Activated naive CD8-positive, alpha-beta T cell treated with anti-CD3 and anti-CD28 coated beads, Interleukin-2, amount 50 U/mL, for 24 hours (primary cell): ENCODE results near the gene TEX48.
A peak's percentile ranks its signal among the peaks of the same experiment; 100 is the strongest.

ENCODE experiments used
- ATAC-seq: fragments of 150-1000 bp; cut with Tn5 transposase; one replicate; pipeline ENCODE4 v1.10.0; 2021
- DNase-seq: peaks from one replicate; pipeline ENCODE4 v3.0.0; 2021
- H3K27ac Mint-ChIP-seq: one replicate; pipeline ENCODE4 v1.8.0; 2021; ENCODE audit warnings: mild to moderate bottlenecking, mixed read lengths
- H3K27me3 Mint-ChIP-seq: one replicate; pipeline ENCODE4 v1.8.0; 2021; ENCODE audit warnings: mixed read lengths
- H3K36me3 Mint-ChIP-seq: one replicate; pipeline ENCODE4 v1.8.0; 2021; ENCODE audit warnings: low read depth, mixed read lengths
- H3K4me1 Mint-ChIP-seq: one replicate; pipeline ENCODE4 v1.8.0; 2021; ENCODE audit warnings: mixed read lengths
- H3K4me3 Mint-ChIP-seq: one replicate; pipeline ENCODE4 v1.8.0; 2021; ENCODE audit warnings: mild to moderate bottlenecking, moderate library complexity, mixed read lengths
- H3K9me3 Mint-ChIP-seq: one replicate; pipeline ENCODE4 v1.8.0; 2021; ENCODE audit warnings: mixed read lengths

The TEX48 gene

DNA sequence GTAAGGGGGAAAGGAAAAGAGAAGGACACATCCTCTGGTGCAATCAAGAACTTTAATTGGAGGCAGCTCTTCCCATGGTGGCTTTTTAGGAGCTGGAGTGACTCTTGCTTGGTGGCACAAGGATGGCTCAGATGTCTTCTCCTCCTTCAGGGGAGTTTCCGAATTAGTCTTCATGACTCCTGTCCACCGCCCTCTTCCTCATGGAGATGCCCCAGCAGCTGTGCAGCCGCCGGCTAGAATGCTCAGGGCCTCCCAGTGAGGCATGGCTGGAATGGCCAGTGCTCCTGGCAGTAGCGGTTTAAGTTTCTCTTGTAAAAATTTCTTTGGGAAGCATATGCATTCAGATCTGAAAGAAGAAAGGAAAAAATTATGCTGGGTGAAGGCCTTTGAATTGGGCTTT is 15.6 kb downstream of the TEX48 start:
- DNase-seq (no peak), ATAC-seq (no peak)
- peaks cover 18% of the 10 kb centered on the region for H3K4me1 Mint-ChIP-seq
- H3K27ac Mint-ChIP-seq, result no peak overlapping the region
- no peaks in the 10 kb centered on the region for H3K36me3 Mint-ChIP-seq
- H3K4me3 Mint-ChIP-seq, result no peak overlapping the region
- no peaks in the 10 kb centered on the region for H3K9me3 Mint-ChIP-seq
- H3K27me3 Mint-ChIP-seq, result no peaks in the 10 kb centered on the region

- H3K27ac Mint-ChIP-seq, result no peak overlapping the region
- ATAC-seq, result no peak
Observed at GRCh38 chr9:114664181-114664580, 17.8 kb downstream of the TEX48 start.

DNA sequence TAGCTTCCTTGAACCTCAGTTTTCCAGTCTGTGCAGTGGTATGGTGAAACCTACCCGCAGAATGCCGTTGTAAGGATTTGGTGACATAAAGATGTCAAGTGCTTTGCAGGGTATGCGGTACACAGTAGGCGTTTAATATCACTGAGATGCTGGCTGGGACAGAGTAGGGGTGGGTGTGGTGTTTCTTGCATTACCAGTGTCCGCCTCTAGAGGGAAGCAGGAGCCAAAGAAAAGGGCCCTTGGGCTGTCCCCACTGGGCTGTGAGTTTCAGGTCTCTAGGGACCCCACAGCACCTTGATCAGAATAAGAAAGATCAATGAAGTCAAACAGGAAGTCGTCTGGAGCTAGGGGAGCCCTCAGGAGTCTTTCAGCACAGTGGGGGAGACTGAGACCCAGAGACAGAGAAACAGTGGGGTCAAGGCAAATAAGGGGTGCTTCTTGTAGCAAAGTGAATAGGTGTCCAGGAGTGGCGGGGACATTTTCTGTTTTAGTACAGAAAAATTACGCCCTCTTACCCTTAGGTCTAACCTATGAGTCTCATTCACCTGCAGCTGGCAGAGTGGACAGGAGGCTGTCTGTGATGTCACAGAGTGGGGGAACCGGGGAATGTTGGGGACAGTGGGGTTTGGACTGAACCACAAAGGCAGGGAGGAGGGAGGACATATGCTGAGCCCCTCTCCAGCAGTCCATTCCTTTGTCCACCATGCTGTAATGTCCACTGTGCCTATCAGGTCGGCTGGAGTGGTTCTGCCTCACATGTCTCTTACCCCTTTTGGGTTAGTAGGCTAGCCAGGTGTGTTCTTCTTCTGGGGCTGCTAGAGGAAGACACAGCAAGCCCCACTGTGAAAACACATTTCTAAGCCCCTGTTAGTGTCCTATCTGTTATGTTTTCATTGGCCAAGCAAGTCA is 19.7 kb downstream of the TEX48 start:
- Mint-ChIP-seq H3K36me3 (no peaks in the 10 kb centered on the region), H3K4me1 (peaks cover 17% of the 10 kb centered on the region), H3K4me3 (no peak overlapping the region), H3K9me3 (no peaks in the 10 kb centered on the region), H3K27me3 (no peaks in the 10 kb centered on the region), H3K27ac (no peak overlapping the region)
- DNase-seq (peak; percentile 77), ATAC-seq (peak; percentile 92)

More at GRCh38 chr9:114664181-114664580, 17.8 kb downstream of the TEX48 start:
- no peaks in the 10 kb centered on the region for H3K9me3 Mint-ChIP-seq
- H3K27me3 Mint-ChIP-seq, result no peaks in the 10 kb centered on the region
- H3K4me3 Mint-ChIP-seq, result no peak overlapping the region
- H3K36me3 Mint-ChIP-seq, result no peaks in the 10 kb centered on the region
- no peak for DNase-seq
- peaks cover 18% of the 10 kb centered on the region for H3K4me1 Mint-ChIP-seq

- DNase-seq (no peak), ATAC-seq (no peak)
- Mint-ChIP-seq H3K27me3 (no peaks in the 10 kb centered on the region), H3K4me1 (peaks cover 19% of the 10 kb centered on the region), H3K36me3 (peaks cover 2% of the 10 kb centered on the region), H3K4me3 (no peak within 1 kb of the TSS), H3K9me3 (no peaks in the 10 kb centered on the region), H3K27ac (no peak within 1 kb of the TSS)
Observed at GRCh38 chr9:114657705-114658104, 24.3 kb downstream of the TEX48 start, which contains the start of gene TEX53. TSS of gene TEX53 (minus strand) at chr9:114657805. CDS start at chr9:114657774, 31 bp downstream.

DNA sequence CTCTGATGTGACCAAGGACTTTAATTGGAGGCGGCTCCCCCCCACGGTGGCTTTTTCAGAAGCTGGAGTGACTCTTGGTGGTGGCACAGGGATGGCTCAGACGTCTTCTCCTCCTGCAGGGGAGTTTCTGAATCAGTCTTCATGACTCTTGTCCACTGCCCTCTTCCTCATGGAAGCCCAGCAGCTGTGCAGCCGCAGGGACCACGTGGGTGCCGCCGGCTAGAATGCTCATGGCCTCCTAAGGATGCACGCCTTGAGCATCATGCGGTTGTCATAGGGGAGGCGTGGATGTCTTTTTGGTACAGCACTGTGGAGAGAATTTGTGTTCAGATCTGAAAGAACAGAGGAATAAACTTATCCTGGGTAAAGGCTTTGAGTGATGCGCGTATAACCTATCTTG is 25.7 kb downstream of the TEX48 start:
- no peak for ATAC-seq
- H3K27me3 Mint-ChIP-seq, result no peaks in the 10 kb centered on the region
- no peaks in the 10 kb centered on the region for H3K9me3 Mint-ChIP-seq
- no peak overlapping the region for H3K4me3 Mint-ChIP-seq
- H3K36me3 Mint-ChIP-seq, result peaks cover 4% of the 10 kb centered on the region
- H3K4me1 Mint-ChIP-seq, result peaks cover 24% of the 10 kb centered on the region
- no peak for DNase-seq
- H3K27ac Mint-ChIP-seq, result no peak overlapping the region

DNA sequence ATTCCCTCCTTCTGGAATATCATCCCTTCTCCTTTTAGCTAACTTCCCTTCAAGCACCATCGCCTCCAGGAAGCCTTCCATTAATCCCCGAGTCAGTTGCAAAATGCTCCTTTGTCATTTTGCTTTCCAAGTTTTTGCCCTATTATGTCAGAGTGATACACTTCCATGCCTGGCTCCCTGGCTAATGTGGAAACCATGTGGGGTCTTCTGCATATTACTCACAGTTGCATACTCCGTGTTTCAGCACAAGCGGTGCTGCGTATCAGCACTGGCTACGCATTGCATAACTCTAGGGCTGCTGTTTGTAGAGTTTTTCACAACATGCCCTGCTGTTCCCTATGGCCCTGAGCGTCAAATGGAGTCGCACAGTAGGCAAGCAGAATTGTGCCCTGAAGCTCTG is 26.3 kb downstream of the TEX48 start:
- Mint-ChIP-seq H3K4me1 (peaks cover 27% of the 10 kb centered on the region), H3K36me3 (peaks cover 6% of the 10 kb centered on the region), H3K9me3 (no peaks in the 10 kb centered on the region), H3K27ac (no peak overlapping the region), H3K27me3 (no peaks in the 10 kb centered on the region), H3K4me3 (no peak overlapping the region)
- DNase-seq, result no peak
- ATAC-seq, result no peak

- H3K36me3 Mint-ChIP-seq, result peaks cover 17% of the 10 kb centered on the region
- H3K4me1 Mint-ChIP-seq, result peaks cover 33% of the 10 kb centered on the region
- H3K27ac Mint-ChIP-seq, result no peak overlapping the region
- peak; percentile 45 for ATAC-seq
- no peak overlapping the region for H3K4me3 Mint-ChIP-seq
- DNase-seq, result peak; percentile 85
- no peaks in the 10 kb centered on the region for H3K27me3 Mint-ChIP-seq
- H3K9me3 Mint-ChIP-seq, result no peaks in the 10 kb centered on the region
Observed at GRCh38 chr9:114653556-114654159, 28.3 kb downstream of the TEX48 start.

DNA sequence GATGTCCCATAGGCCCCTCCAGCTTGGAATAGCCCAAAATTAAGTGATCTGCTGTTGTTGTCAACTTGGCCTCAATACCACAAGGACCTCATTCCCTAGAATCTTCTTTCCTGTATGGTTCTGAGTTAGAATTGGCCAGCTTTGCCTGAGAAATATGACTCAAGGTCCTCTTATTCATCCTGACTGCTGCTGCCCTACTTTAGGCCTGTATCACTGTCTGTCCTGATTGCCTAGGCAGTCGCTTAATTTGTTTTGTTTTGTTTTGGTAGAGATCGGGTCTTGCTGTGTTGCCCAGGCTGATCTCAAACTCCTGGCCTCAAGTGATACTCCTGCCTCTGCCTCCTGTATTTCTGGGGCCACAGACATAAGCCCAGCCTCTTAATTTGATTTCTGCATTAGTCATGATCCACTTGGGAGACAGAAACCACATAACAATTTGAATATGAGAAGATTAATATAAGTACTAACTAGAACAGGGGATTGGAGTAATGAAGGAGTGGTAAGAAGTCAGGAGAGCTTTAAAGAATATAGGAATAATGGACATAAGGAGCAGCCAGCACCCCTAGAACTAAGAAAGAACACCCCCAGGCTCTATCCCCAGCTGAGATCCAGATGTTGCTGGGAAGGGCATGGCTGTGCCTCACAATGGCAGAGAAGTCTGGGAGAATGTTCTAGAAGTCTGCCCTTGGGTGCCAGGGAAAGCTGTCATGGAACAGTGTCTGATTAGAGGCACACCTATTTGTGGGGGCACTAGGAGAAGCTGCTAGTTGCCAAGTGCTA is 29.0 kb downstream of the TEX48 start:
- no peak overlapping the region for H3K4me3 Mint-ChIP-seq
- no peak overlapping the region for H3K27ac Mint-ChIP-seq
- no peaks in the 10 kb centered on the region for H3K9me3 Mint-ChIP-seq
- ATAC-seq (peak; percentile 47), DNase-seq (no peak)
- no peaks in the 10 kb centered on the region for H3K27me3 Mint-ChIP-seq
- peaks cover 24% of the 10 kb centered on the region for H3K36me3 Mint-ChIP-seq
- peaks cover 33% of the 10 kb centered on the region for H3K4me1 Mint-ChIP-seq

DNA sequence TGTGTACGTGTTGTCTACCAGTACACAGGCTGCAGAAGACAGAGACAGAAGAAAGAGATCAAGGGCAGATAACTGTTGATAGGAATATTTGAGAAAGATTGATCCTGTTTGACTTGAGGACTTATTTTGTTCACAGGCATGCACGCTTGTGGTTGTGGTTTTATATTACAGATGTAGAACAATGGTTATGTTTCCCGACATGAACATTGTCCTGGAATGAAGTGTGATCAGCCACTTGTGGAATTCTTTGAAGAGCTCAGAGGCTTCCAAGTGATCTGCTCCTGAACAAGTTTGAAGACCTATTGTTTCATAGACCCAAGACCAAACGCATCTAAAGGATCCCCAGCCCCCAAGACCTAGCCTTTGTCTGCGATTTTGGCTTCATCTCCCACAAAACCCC is 38.1 kb downstream of the TEX48 start:
- no peak overlapping the region for H3K27ac Mint-ChIP-seq
- peaks cover 5% of the 10 kb centered on the region for H3K4me1 Mint-ChIP-seq
- H3K9me3 Mint-ChIP-seq, result no peaks in the 10 kb centered on the region
- ATAC-seq, result no peak
- H3K27me3 Mint-ChIP-seq, result no peaks in the 10 kb centered on the region
- DNase-seq, result no peak
- H3K36me3 Mint-ChIP-seq, result peaks cover 68% of the 10 kb centered on the region
- H3K4me3 Mint-ChIP-seq, result no peak overlapping the region

GRCh38 chr9:114643001-114643400 is 39.0 kb downstream of the TEX48 start:
- H3K27me3 Mint-ChIP-seq, result no peaks in the 10 kb centered on the region
- H3K36me3 Mint-ChIP-seq, result peaks cover 62% of the 10 kb centered on the region

DNA sequence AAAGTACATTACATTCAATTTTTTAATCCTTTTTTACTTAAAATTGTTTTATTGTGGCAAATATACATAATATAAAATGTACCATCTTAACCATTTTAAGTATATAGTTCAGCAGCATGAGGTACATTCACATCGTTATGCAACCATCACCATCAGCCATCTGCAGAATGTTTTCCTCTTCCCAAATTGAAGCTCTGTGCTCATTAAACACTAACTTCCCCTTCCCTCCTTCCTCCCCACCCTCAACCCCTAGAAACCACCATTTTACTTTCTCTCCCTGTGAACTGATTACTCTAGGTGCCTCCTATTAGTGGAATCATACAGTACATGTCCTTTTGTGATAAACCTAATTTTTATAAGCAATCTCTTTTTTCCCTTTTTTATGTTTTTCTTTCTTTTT is 40.0 kb downstream of the TEX48 start:
- DNase-seq, result no peak
- H3K4me3 Mint-ChIP-seq, result no peak overlapping the region
- no peaks in the 10 kb centered on the region for H3K27me3 Mint-ChIP-seq
- H3K4me1 Mint-ChIP-seq, result peaks cover 5% of the 10 kb centered on the region
- H3K27ac Mint-ChIP-seq, result peak overlapping the region; percentile 34
- H3K36me3 Mint-ChIP-seq, result peaks cover 60% of the 10 kb centered on the region
- H3K9me3 Mint-ChIP-seq, result no peaks in the 10 kb centered on the region
- no peak for ATAC-seq

More at GRCh38 chr9:114643001-114643400, 39.0 kb downstream of the TEX48 start:
- Mint-ChIP-seq H3K4me1 (peaks cover 5% of the 10 kb centered on the region), H3K27ac (no peak overlapping the region), H3K9me3 (no peaks in the 10 kb centered on the region), H3K4me3 (no peak overlapping the region)
- ATAC-seq (no peak), DNase-seq (no peak)

DNA sequence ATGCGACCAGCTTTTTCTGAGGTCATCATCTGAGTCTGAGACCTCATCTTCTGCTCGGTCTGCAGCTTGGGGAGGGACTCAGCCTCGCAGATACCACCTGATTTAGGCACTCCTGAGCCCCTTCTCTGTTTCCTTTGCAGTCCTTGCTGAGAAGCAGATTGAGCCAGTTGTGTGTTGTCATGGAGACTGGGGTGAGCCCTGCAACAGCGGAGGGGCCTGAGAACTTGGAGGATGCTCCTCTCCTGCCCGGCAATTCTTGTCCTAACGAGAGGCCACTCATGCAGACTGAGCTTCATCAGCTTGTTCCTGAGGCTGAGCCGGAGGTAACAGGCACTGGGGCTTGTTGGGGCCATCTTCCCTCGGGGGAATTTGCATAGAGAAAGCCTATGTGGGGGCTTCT is 43.6 kb downstream of the TEX48 start:
- H3K27ac Mint-ChIP-seq, result no peak overlapping the region
- H3K36me3 Mint-ChIP-seq, result peaks cover 47% of the 10 kb centered on the region
- no peak overlapping the region for H3K4me3 Mint-ChIP-seq
- H3K27me3 Mint-ChIP-seq, result no peaks in the 10 kb centered on the region
- H3K4me1 Mint-ChIP-seq, result peaks cover 5% of the 10 kb centered on the region
- no peak for ATAC-seq
- H3K9me3 Mint-ChIP-seq, result no peaks in the 10 kb centered on the region
- no peak for DNase-seq

GRCh38 chr9:114634387-114634786 is 47.6 kb downstream of the TEX48 start:
- H3K9me3 Mint-ChIP-seq, result no peaks in the 10 kb centered on the region
- no peak overlapping the region for H3K4me3 Mint-ChIP-seq
- H3K27ac Mint-ChIP-seq, result no peak overlapping the region
- no peaks in the 10 kb centered on the region for H3K4me1 Mint-ChIP-seq
- H3K36me3 Mint-ChIP-seq, result peaks cover 47% of the 10 kb centered on the region
- ATAC-seq (no peak), DNase-seq (no peak)
- no peaks in the 10 kb centered on the region for H3K27me3 Mint-ChIP-seq

GRCh38 chr9:114633438-114634089 is 48.4 kb downstream of the TEX48 start:
- ATAC-seq (peak; percentile 28), DNase-seq (no peak)
- Mint-ChIP-seq H3K9me3 (no peaks in the 10 kb centered on the region), H3K36me3 (peaks cover 47% of the 10 kb centered on the region), H3K4me3 (no peak overlapping the region), H3K27me3 (no peaks in the 10 kb centered on the region), H3K27ac (peak overlapping the region; percentile 50), H3K4me1 (no peaks in the 10 kb centered on the region)
